Neural cell (in vitro differentiated cells): ENCODE results near the gene FREM3. TPM values are rescaled to one million over a fixed set of nuclear protein-coding genes. Genes with fewer than 3 reads are reported as not detected.
A peak's percentile ranks its signal among the peaks of the same experiment; 100 is the strongest.

Experiments
- H2AFZ ChIP-seq: fragments of 200-600, 300-800 bp; sonication (generic), shearing (Covaris generic); 2 replicates; pipeline ENCODE4 v1.6.0; 2014; ENCODE audit warnings: low read depth, mild to moderate bottlenecking, antibody characterized with exemption, low read length, moderate library complexity
- H3F3A ChIP-seq: fragments of 200-600 bp; shearing (Covaris generic); 2 replicates; pipeline ENCODE4 v1.6.1; 2016; ENCODE audit warnings: mild to moderate bottlenecking, moderate library complexity, mixed read lengths, antibody characterized with exemption, low read length; ENCODE audit not compliant: insufficient read depth, poor library complexity, severe bottlenecking
- H3K27ac ChIP-seq: fragments of 200-600, 300-800 bp; sonication (generic), shearing (Covaris generic); 2 replicates; pipeline ENCODE4 v1.5.1; 2014; ENCODE audit warnings: mild to moderate bottlenecking, low read length, moderate library complexity
- H3K27me3 ChIP-seq: fragments of 300-800, 200-600 bp; sonication (generic), shearing (Covaris generic); 2 replicates; pipeline ENCODE4 v1.6.0; 2014; ENCODE audit warnings: mild to moderate bottlenecking, low read depth, low read length, moderate library complexity; ENCODE audit not compliant: insufficient read depth
- H3K36me3 ChIP-seq: fragments of 300-800, 200-600 bp; sonication (generic), shearing (Covaris generic); 2 replicates; pipeline ENCODE4 v1.5.1; 2014; ENCODE audit warnings: mild to moderate bottlenecking, antibody characterized with exemption, low read length, moderate library complexity; ENCODE audit not compliant: insufficient read depth
- H3K4me2 ChIP-seq: fragments of 300-800, 200-600 bp; sonication (generic), shearing (Covaris generic); 2 replicates; pipeline ENCODE4 v1.6.0; 2014; ENCODE audit warnings: mild to moderate bottlenecking, low read length
- H3K4me3 ChIP-seq: fragments of 300-800, 200-600 bp; sonication (generic), shearing (Covaris generic); 2 replicates; pipeline ENCODE4 v1.5.1; 2014; ENCODE audit warnings: mild to moderate bottlenecking, low read length, moderate library complexity
- H3K79me2 ChIP-seq: fragments of 200-600 bp; shearing (Covaris generic); replicated peaks from 2 replicates; pipeline ENCODE4 v1.6.0; 2014; ENCODE audit warnings: mild to moderate bottlenecking, low read length, moderate library complexity; ENCODE audit not compliant: insufficient read depth
- H3K9ac ChIP-seq: fragments of 300-800, 200-600 bp; sonication (generic), shearing (Covaris generic); 2 replicates; pipeline ENCODE4 v1.6.1; 2016; ENCODE audit warnings: mild to moderate bottlenecking, low read length, mixed read lengths
- H3K9me2 ChIP-seq: fragments of 200-600 bp; shearing (Covaris generic); 2 replicates; pipeline ENCODE4 v1.6.1; 2016; ENCODE audit warnings: mild to moderate bottlenecking, low read length, mixed read lengths; ENCODE audit not compliant: insufficient read depth
- H3K9me3 ChIP-seq: fragments of 200-600, 300-800 bp; sonication (generic), shearing (Covaris generic); 2 replicates; pipeline ENCODE4 v1.6.1; 2016; ENCODE audit warnings: mild to moderate bottlenecking, mixed run types, low read length, moderate library complexity, mixed read lengths
- H4K20me1 ChIP-seq: fragments of 200-600 bp; shearing (Covaris generic); 2 replicates; pipeline ENCODE4 v1.6.1; 2016; ENCODE audit warnings: mild to moderate bottlenecking, mixed run types; ENCODE audit not compliant: insufficient read depth
- CTCF ChIP-seq: fragments of 450-650 bp; IDR thresholded peaks from 2 replicates; pipeline ENCODE4 v1.5.1; 2014; ENCODE audit warnings: antibody characterized with exemption, mild to moderate bottlenecking, moderate library complexity; ENCODE audit not compliant: poor library complexity, severe bottlenecking
- EP300 ChIP-seq: fragments of 450-650 bp; conservative IDR thresholded peaks from 2 replicates; pipeline ENCODE4 v1.6.1; 2014; ENCODE audit warnings: antibody characterized with exemption, mild to moderate bottlenecking, moderate library complexity; ENCODE audit not compliant: poor library complexity, severe bottlenecking
- EZH2 ChIP-seq: fragments of 200-600, 300-800 bp; shearing (Covaris generic), sonication (generic); IDR thresholded peaks from 2 replicates; pipeline ENCODE4 v1.6.1; 2014; ENCODE audit warnings: antibody characterized with exemption, low read length, borderline replicate concordance, mild to moderate bottlenecking; ENCODE audit not compliant: insufficient read depth, poor library complexity, severe bottlenecking
- MXI1 ChIP-seq: fragments of 450-650 bp; conservative IDR thresholded peaks from 2 replicates; pipeline ENCODE4 v1.6.1; 2014; ENCODE audit warnings: antibody characterized with exemption, mild to moderate bottlenecking; ENCODE audit not compliant: poor library complexity, severe bottlenecking
- POLR2AphosphoS5 ChIP-seq: IDR thresholded peaks from 2 replicates; pipeline ENCODE4 v1.6.1; 2012
- RAD21 ChIP-seq: fragments of 450-650 bp; conservative IDR thresholded peaks from 2 replicates; pipeline ENCODE4 v1.6.1; 2014; ENCODE audit warnings: antibody characterized with exemption, mild to moderate bottlenecking, moderate library complexity
- REST ChIP-seq: IDR thresholded peaks from 2 replicates; pipeline ENCODE4 v1.6.1; 2012; ENCODE audit warnings: borderline replicate concordance
- SMC3 ChIP-seq: fragments of 450-650 bp; conservative IDR thresholded peaks from 2 replicates; pipeline ENCODE4 v1.6.1; 2014; ENCODE audit warnings: antibody characterized with exemption, mild to moderate bottlenecking, moderate library complexity; ENCODE audit not compliant: poor library complexity
- TAF1 ChIP-seq: IDR thresholded peaks from 2 replicates; pipeline ENCODE4 v1.6.1; 2012; ENCODE audit warnings: low read depth
- polyA plus RNA-seq: library from polyadenylated mRNA; depleted of rRNA; stranded (reverse); fragments of >200 nt; gene quantifications from 2 replicates; pipeline ENCODE4 v1.2.3, GENCODE V29; 2014

The FREM3 gene
- polyA plus RNA-seq, 1 donor from 2014 or later = 0.35 TPM

- no peak overlapping the region for H2AFZ ChIP-seq
- H3K27me3 ChIP-seq = no peaks in the 10 kb centered on the region
- H3K27ac ChIP-seq = no peak overlapping the region
- H3K9me3 ChIP-seq = no peaks in the 10 kb centered on the region
- no peak for TF ChIP-seq EP300
- TF ChIP-seq TAF1 = no peak
- no peak for TF ChIP-seq POLR2AphosphoS5
- peak; percentile 49 for TF ChIP-seq CTCF
- peak; percentile 52 for TF ChIP-seq RAD21
- no peak for TF ChIP-seq MXI1
- TF ChIP-seq SMC3 = peak; percentile 48
- no peak for TF ChIP-seq REST
- no peak for TF ChIP-seq EZH2
- H3F3A ChIP-seq = no peaks in the 10 kb centered on the region
- H4K20me1 ChIP-seq = no peaks in the 10 kb centered on the region
- H3K4me3 ChIP-seq = no peak overlapping the region
- no peak overlapping the region for H3K4me2 ChIP-seq
- H3K9ac ChIP-seq = no peak overlapping the region
- H3K36me3 ChIP-seq = no peaks in the 10 kb centered on the region
- no peaks in the 10 kb centered on the region for H3K9me2 ChIP-seq
- H3K79me2 ChIP-seq = no peaks in the 10 kb centered on the region
These were observed 112.8 kb downstream of the FREM3 start for GRCh38 chr4:143587703-143588102.

- Histone ChIP-seq H3K9me2 (no peaks in the 10 kb centered on the region), H4K20me1 (no peaks in the 10 kb centered on the region), H3K9me3 (no peaks in the 10 kb centered on the region), H2AFZ (no peak overlapping the region), H3K4me2 (no peak overlapping the region), H3K27me3 (no peaks in the 10 kb centered on the region), H3K79me2 (no peaks in the 10 kb centered on the region), H3K36me3 (no peaks in the 10 kb centered on the region), H3K27ac (no peak overlapping the region), H3K9ac (no peak overlapping the region), H3F3A (no peaks in the 10 kb centered on the region), H3K4me3 (no peak overlapping the region)
- TF ChIP-seq REST (no peak), MXI1 (no peak), RAD21 (no peak), EP300 (no peak), CTCF (no peak), SMC3 (no peak), POLR2AphosphoS5 (no peak), EZH2 (no peak), TAF1 (no peak)
These were observed 114.4 kb downstream of the FREM3 start for GRCh38 chr4:143586080-143586479.
